ENCODE measurements around the gene PDE8B.

DNA sequence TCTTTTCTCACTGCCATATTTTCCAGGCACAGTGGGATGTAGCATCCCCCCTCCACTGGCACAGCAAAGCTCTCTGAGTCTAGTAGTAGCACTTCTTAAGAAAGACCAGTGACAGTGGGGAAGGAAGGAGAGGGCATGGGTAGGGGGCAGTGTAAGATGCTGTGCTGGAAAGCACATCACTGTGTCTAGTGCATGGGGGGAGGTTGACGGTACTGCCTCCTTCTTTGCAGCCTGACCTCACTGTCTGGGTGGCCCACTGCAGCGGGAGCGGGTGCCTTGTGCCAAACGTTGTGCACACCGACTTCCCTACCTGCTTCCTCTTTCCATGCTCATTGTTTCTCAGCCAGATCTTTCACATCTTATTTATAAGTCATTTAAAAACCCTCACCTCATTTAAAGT, 91.8 kb downstream of the PDE8B start:
- TF ChIP-seq FOXP2 (optimal IDR thresholded peaks at IDR 0.05; ENCODE audit: control extremely low read depth, extremely low read length, insufficient read depth) (no peak), POLR2AphosphoS5 (IDR thresholded peaks at IDR 0.05; ENCODE audit: borderline replicate concordance, low read depth, low read length) (no peak)

Measured in SK-N-MC (cell line).